Endothelial cell of umbilical vein (primary cell): ENCODE measurements around the gene FRMD5. TPM values are rescaled to one million over a fixed set of nuclear protein-coding genes. Genes with fewer than 3 reads are reported as not detected.

ENCODE experiments used
- BruUV-seq: library from RNA; stranded (reverse); fragments of 400-500 nt; replicated peaks from 2 replicates; lab custom pipeline; 2021; lab: Mats Ljungman, UMichigan
- CTCF ChIA-PET: fragments of 300-600, 350-600 bp; sonication (Branson Sonifier 250); formaldehyde crosslinking; loops from one replicate; lab custom pipeline; 2021; ENCODE audit warnings: antibody characterized with exemption, inconsistent platforms; lab: Charles Lee
- POLR2A ChIA-PET: fragments of 300-600, 350-600 bp; sonication (Branson Sonifier 250); formaldehyde crosslinking; loops from one replicate; lab custom pipeline; 2021; ENCODE audit warnings: antibody characterized with exemption, inconsistent platforms; lab: Charles Lee
- DNase-seq: peaks from one replicate; pipeline ENCODE4 v3.0.0-alpha.2; 2011; ENCODE audit warnings: low read depth, low spot score
- FAIRE-seq: peaks from 2 replicates; lab custom pipeline; 2011; peaks lifted over from hg19 to GRCh38; lab: Jason Lieb, UNC
- H2AFZ ChIP-seq: 2 replicates; pipeline ENCODE4 v1.6.0; 2012; ENCODE audit warnings: low read depth, low read length, control low read depth, inconsistent platforms
- H3K27ac ChIP-seq: 2 replicates; pipeline ENCODE4 v1.5.1; 2011; ENCODE audit warnings: low read depth, mild to moderate bottlenecking, control low read depth, low read length, moderate library complexity; ENCODE audit not compliant: insufficient read depth
- H3K27me3 ChIP-seq, 2 experiments: 2 replicates each; pipeline versions ENCODE4 v1.6.0 to v1.6.1; 2011; ENCODE audit warnings: low read length in 2 of 2, mixed read lengths in 1 of 2; ENCODE audit not compliant: control insufficient read depth in 2 of 2, insufficient read depth in 2 of 2
- H3K36me3 ChIP-seq, 2 experiments: 2 replicates in 1 of 2; 3 replicates in 1 of 2; pipeline ENCODE4 v1.5.1; 2011; ENCODE audit warnings: low read length in 2 of 2, mild to moderate bottlenecking in 1 of 2, moderate library complexity in 1 of 2; ENCODE audit not compliant: control insufficient read depth in 2 of 2, insufficient read depth in 2 of 2; ENCODE audit errors: extremely low read depth in 1 of 2
- H3K4me1 ChIP-seq: 3 replicates; pipeline ENCODE4 v1.5.1; 2011; ENCODE audit warnings: mild to moderate bottlenecking, low read length; ENCODE audit not compliant: control insufficient read depth, insufficient read depth; ENCODE audit errors: extremely low read depth
- H3K4me2 ChIP-seq: 2 replicates; pipeline ENCODE4 v1.6.1; 2011; ENCODE audit warnings: low read length, control low read depth, mixed read lengths; ENCODE audit not compliant: insufficient read depth
- H3K4me3 ChIP-seq, 3 experiments: fragments of 200-600 bp in 1 of 3; sonication (generic), shearing (Covaris generic) in 1 of 3; replicated peaks in 1 of 3; 2 replicates each; pipeline ENCODE4 v1.5.1; 2011 to 2016; ENCODE audit warnings: control low read depth in 3 of 3, low read length in 3 of 3, mild to moderate bottlenecking in 2 of 3, inconsistent platforms in 1 of 3, low read depth in 1 of 3, moderate library complexity in 1 of 3; ENCODE audit not compliant: insufficient read depth in 1 of 3
- H3K79me2 ChIP-seq: 2 replicates; pipeline ENCODE4 v1.6.0; 2012; ENCODE audit warnings: low read length, inconsistent platforms; ENCODE audit not compliant: control insufficient read depth, insufficient read depth
- H3K9ac ChIP-seq: replicated peaks from 2 replicates; pipeline ENCODE3; 2011; ENCODE audit warnings: low read length, control low read depth; ENCODE audit not compliant: insufficient read depth; ENCODE audit errors: extremely low read depth
- H3K9me1 ChIP-seq: replicated peaks from 3 replicates; pipeline ENCODE4 v1.6.0; 2011; ENCODE audit warnings: mild to moderate bottlenecking, low read length; ENCODE audit not compliant: control insufficient read depth, insufficient read depth; ENCODE audit errors: extremely low read depth
- H3K9me3 ChIP-seq: replicated peaks from 2 replicates; pipeline ENCODE4 v1.5.1; 2012; ENCODE audit warnings: low read length, inconsistent platforms; ENCODE audit not compliant: control insufficient read depth, insufficient read depth
- H4K20me1 ChIP-seq: replicated peaks from 2 replicates; pipeline ENCODE3; 2011; ENCODE audit warnings: mild to moderate bottlenecking, low read length; ENCODE audit not compliant: control insufficient read depth, insufficient read depth; ENCODE audit errors: extremely low read depth
- EZH2 ChIP-seq: IDR thresholded peaks from 2 replicates; pipeline ENCODE4 v1.6.1; 2012; ENCODE audit warnings: borderline replicate concordance, low read depth, mild to moderate bottlenecking, moderate library complexity, low read length, inconsistent platforms; ENCODE audit not compliant: severe bottlenecking
- JUN ChIP-seq: IDR thresholded peaks from 2 replicates; pipeline ENCODE4 v1.6.1; 2011; ENCODE audit warnings: borderline replicate concordance, low read depth; ENCODE audit not compliant: insufficient read length, insufficient read depth
- MYC ChIP-seq: IDR thresholded peaks from one replicate; pipeline ENCODE4 v1.6.1; 2011; ENCODE audit warnings: mild to moderate bottlenecking, low read depth, low read length
- POLR2A ChIP-seq: IDR thresholded peaks from 2 replicates; pipeline ENCODE4 v1.6.1; 2012; ENCODE audit warnings: low read depth, mild to moderate bottlenecking, control low read depth, low read length
- POLR2AphosphoS5 ChIP-seq: IDR thresholded peaks from 2 replicates; pipeline ENCODE4 v1.6.1; 2012; ENCODE audit warnings: low read depth, mild to moderate bottlenecking, control low read depth, low read length, moderate library complexity; ENCODE audit not compliant: insufficient read depth
- dilution Hi-C: fragments of 300-500 bp; cut with MboI; formaldehyde crosslinking; loops from one replicate; pipeline ENCODE4 v1.15.0; 2019; ENCODE audit warnings: low sequenced_read_pairs; ENCODE audit not compliant: extremely low pct_ligation_motif_present
- intact Hi-C: fragments of 100-400 bp; cut with micrococcal nuclease; formaldehyde crosslinking; loops from one replicate; pipeline ENCODE4 v1.10.0; 2022
- polyA plus RNA-seq, 4 experiments: library from polyadenylated mRNA; depleted of rRNA in 3 of 4; stranded (reverse) in 3 of 4; unstranded in 1 of 4; fragments of >200 nt; gene quantifications; 2 replicates each; pipeline versions ENCODE4 v1.2.1 to v1.2.3, GENCODE V29; 2011 to 2012; ENCODE audit warnings: missing spikeins in 1 of 4
- total RNA-seq: library from RNA; stranded (reverse); gene quantifications from 2 replicates; pipeline ENCODE4 v1.2.3, GENCODE V29; 2021
- TF ChIP-seq, protein P1 (sequence below): IDR thresholded peaks from 2 replicates; pipeline ENCODE4 v1.6.1; 2011; ENCODE audit not compliant: insufficient read depth, insufficient read length
- TF ChIP-seq, protein P2 (sequence below), 2 donors: IDR thresholded peaks; 1 replicate in 1 of 2; 2 replicates in 1 of 2; pipeline ENCODE4 v1.5.1; 2011; ENCODE audit warnings: low read length in 2 of 2, mild to moderate bottlenecking in 2 of 2, moderate library complexity in 2 of 2, control low read depth in 1 of 2, inconsistent platforms in 1 of 2, low read depth in 1 of 2; ENCODE audit not compliant: insufficient read depth in 1 of 2; ENCODE audit errors: extremely low read depth in 1 of 2

FRMD5 gene
- total and polyA plus RNA-seq, 2 donors (not counting 3 experiments of a cell fraction or from before 2014, with no cell fraction given), result 16.7 to 20.2 TPM

DNA sequence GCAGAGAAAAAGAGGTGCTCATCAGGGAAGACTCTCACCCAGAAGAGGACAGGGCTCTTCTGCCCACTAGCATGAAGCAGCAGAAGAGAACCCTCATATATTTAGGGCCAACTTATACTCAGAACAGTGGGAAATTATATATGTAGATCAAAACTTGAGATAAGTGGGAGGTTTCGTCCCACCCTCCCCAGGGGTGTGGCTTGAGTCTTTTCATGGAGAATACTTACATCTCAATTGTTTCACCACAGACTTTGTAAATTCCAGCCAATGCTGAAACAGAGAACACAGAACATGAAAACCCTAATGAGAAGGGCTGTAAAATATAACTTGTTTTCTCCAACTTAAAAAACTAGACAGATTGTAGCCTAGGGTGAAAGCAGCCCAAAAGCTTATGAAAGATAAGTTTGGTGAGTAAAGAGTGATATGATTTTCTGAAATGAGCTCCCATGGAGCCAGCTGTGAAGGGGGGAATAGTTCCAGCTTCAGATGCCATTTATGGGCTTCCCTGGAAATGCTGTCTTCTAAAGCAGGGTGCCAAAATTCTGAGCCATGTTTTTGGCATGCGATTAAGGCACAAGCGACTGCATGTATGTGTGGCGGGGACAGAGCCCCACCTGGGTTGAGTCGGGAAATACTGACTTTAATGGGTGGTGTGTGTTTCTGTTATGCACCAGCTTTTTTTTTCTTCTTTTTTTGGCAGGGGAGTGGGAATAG lies 275.4 kb downstream of the FRMD5 start:
- Histone ChIP-seq H3K27ac (no peak overlapping the region), H3K9ac (no peak overlapping the region), H2AFZ (no peak overlapping the region), H3K4me3 (no peak overlapping the region), H3K4me2 (no peak overlapping the region), H3K9me1 (no peaks in the 10 kb centered on the region), H3K36me3 (peaks cover 0 to 9% of the 10 kb centered on the region in 2 experiments), H3K4me1 (no peaks in the 10 kb centered on the region), H4K20me1 (no peaks in the 10 kb centered on the region), H3K79me2 (no peaks in the 10 kb centered on the region), H3K9me3 (no peaks in the 10 kb centered on the region), H3K27me3 (no peaks in the 10 kb centered on the region)
- FAIRE-seq, result no peak
- dilution Hi-C loops, result no loop called here
- intact Hi-C loops, result loop anchor here (10.0 kb wide), 1 partner anchor 275 kb away; the partner anchor contains the start of gene FRMD5
- no peak for DNase-seq
- POLR2A ChIA-PET, result no interaction called here
- CTCF ChIA-PET, result no interaction called here
- BruUV-seq, result no TSS peak
- no peak for TF ChIP-seq POLR2A
- TF ChIP-seq EZH2, result no peak
- no peak for TF ChIP-seq MYC
- TF ChIP-seq, protein P1, sequence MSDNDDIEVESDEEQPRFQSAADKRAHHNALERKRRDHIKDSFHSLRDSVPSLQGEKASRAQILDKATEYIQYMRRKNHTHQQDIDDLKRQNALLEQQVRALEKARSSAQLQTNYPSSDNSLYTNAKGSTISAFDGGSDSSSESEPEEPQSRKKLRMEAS, result no peak
- TF ChIP-seq POLR2AphosphoS5, result no peak
- TF ChIP-seq, protein P2, sequence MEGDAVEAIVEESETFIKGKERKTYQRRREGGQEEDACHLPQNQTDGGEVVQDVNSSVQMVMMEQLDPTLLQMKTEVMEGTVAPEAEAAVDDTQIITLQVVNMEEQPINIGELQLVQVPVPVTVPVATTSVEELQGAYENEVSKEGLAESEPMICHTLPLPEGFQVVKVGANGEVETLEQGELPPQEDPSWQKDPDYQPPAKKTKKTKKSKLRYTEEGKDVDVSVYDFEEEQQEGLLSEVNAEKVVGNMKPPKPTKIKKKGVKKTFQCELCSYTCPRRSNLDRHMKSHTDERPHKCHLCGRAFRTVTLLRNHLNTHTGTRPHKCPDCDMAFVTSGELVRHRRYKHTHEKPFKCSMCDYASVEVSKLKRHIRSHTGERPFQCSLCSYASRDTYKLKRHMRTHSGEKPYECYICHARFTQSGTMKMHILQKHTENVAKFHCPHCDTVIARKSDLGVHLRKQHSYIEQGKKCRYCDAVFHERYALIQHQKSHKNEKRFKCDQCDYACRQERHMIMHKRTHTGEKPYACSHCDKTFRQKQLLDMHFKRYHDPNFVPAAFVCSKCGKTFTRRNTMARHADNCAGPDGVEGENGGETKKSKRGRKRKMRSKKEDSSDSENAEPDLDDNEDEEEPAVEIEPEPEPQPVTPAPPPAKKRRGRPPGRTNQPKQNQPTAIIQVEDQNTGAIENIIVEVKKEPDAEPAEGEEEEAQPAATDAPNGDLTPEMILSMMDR (IDR thresholded peaks at IDR 0.05; ENCODE audit: extremely low read depth in 1 of 2, insufficient read depth in 1 of 2, low read depth in 1 of 2, low read length in 2 of 2), result no peak
- no peak for TF ChIP-seq JUN
